CD4-positive, alpha-beta T cell (primary cell): ENCODE data around the gene AGGF1. TPM values are rescaled to one million over a fixed set of nuclear protein-coding genes. Genes with fewer than 3 reads are reported as not detected.
A peak's percentile ranks its signal among the peaks of the same experiment; 100 is the strongest.

Experiments used
- ATAC-seq: fragments of 200-7000 bp; cut with Tn5 transposase; one replicate; pipeline ENCODE4 v1.10.0; 2022; ENCODE audit warnings: mild to moderate bottlenecking; ENCODE audit not compliant: poor library complexity
- CTCF ChIA-PET: fragments of 350-600 bp; sonication (Branson Sonifier 250); formaldehyde crosslinking; loops from one replicate; lab custom pipeline; 2021; ENCODE audit warnings: antibody characterized with exemption, inconsistent platforms; lab: Charles Lee
- POLR2A ChIA-PET: fragments of 350-600 bp; sonication (Branson Sonifier 250); formaldehyde crosslinking; loops from one replicate; lab custom pipeline; 2021; ENCODE audit warnings: antibody characterized with exemption, inconsistent platforms; lab: Charles Lee
- DNase-seq, 14 experiments: peaks; one replicate each; pipeline ENCODE4 v3.0.0-alpha.2; 2013 to 2020; ENCODE audit warnings: mixed read lengths in 2 of 14
- H3K27ac ChIP-seq, 2 donors: one replicate each; pipeline versions ENCODE4 v1.5.1 to v1.7.0; 2013; ENCODE audit warnings: low read length in 2 of 2, low read depth in 1 of 2, mild to moderate bottlenecking in 1 of 2
- H3K27me3 ChIP-seq, 2 experiments: 1 replicate in 1 of 2; 2 replicates in 1 of 2; pipeline versions ENCODE4 v1.6.1 to v1.7.0; 2013; ENCODE audit warnings: low read length in 2 of 2, control low read depth in 1 of 2, mild to moderate bottlenecking in 1 of 2, moderate library complexity in 1 of 2; ENCODE audit not compliant: insufficient read depth in 2 of 2, control insufficient read depth in 1 of 2
- H3K36me3 ChIP-seq: one replicate; pipeline ENCODE4 v1.6.1; 2013; ENCODE audit warnings: low read length, control low read depth; ENCODE audit not compliant: insufficient read depth
- H3K4me1 ChIP-seq: one replicate; pipeline ENCODE4 v1.6.1; 2013; ENCODE audit warnings: low read length, control low read depth; ENCODE audit not compliant: insufficient read depth
- H3K4me3 ChIP-seq: one replicate; pipeline ENCODE4 v1.5.1; 2013; ENCODE audit warnings: mild to moderate bottlenecking, low read length, moderate library complexity
- H3K9me3 ChIP-seq, 2 experiments: 1 replicate in 1 of 2; 2 replicates in 1 of 2; pipeline versions ENCODE4 v1.6.1 to v1.7.0; 2013; ENCODE audit warnings: low read length in 2 of 2, mild to moderate bottlenecking in 2 of 2, control low read depth in 1 of 2, moderate library complexity in 1 of 2; ENCODE audit not compliant: control insufficient read depth in 1 of 2, insufficient read depth in 1 of 2
- H3K27ac Mint-ChIP-seq: one replicate; pipeline ENCODE4 v1.8.0; 2020; ENCODE audit warnings: mixed read lengths
- H3K27me3 Mint-ChIP-seq: one replicate; pipeline ENCODE4 v1.8.0; 2021; ENCODE audit warnings: mixed read lengths
- H3K36me3 Mint-ChIP-seq: one replicate; pipeline ENCODE4 v1.8.0; 2021; ENCODE audit warnings: low read depth, mixed read lengths
- H3K4me1 Mint-ChIP-seq: one replicate; pipeline ENCODE4 v1.8.0; 2021; ENCODE audit warnings: low read depth, mixed read lengths
- H3K4me3 Mint-ChIP-seq: one replicate; pipeline ENCODE4 v1.8.0; 2020; ENCODE audit warnings: mild to moderate bottlenecking, mixed read lengths
- H3K9me3 Mint-ChIP-seq: one replicate; pipeline ENCODE4 v1.8.0; 2020; ENCODE audit warnings: mixed read lengths
- CTCF ChIP-seq: fragments of 200-600 bp; IDR thresholded peaks from one replicate; pipeline ENCODE4 v1.8.0; 2022; ENCODE audit warnings: antibody characterized with exemption, mild to moderate bottlenecking
- intact Hi-C, 2 experiments: fragments of 100-400 bp; cut with DNase I in 1 of 2; cut with micrococcal nuclease in 1 of 2; formaldehyde crosslinking; loops; one replicate each; pipeline versions ENCODE4 v1.15.1 to v1.9.0; 2023 to 2025; cut with DNase I, micrococcal nuclease
- polyA plus RNA-seq, 2 donors: library from polyadenylated mRNA; unstranded; fragments of 120-200 nt; gene quantifications; one replicate each; pipeline ENCODE4 v1.2.1, GENCODE V29; 2013
- total RNA-seq, 174 experiments: library from RNA in 2 of 174; stranded (reverse) in 2 of 174; gene quantifications; one replicate each; pipeline ENCODE4 v1.2.3 and lab custom pipeline; 2021 to 2026

The AGGF1 gene
- total RNA-seq (10 to 100 TPM; 15.5 to 15.7 TPM), total RNA-seq (lab: John Stamatoyannopoulos, UW) (10.9 to 44.5 (median 31.2) reads per million in 172 experiments)
- 19.6 TPM for polyA plus RNA-seq (2013, experiment 1 of 2)
- 21.9 TPM for polyA plus RNA-seq (2013, experiment 2 of 2)

- no peak for TF ChIP-seq CTCF
- Histone ChIP-seq H3K27me3 (no peaks in the 10 kb centered on the region), H3K4me1 (peaks cover 19% of the 10 kb centered on the region), H3K9me3 (peaks cover 0 to 9% of the 10 kb centered on the region in 2 experiments), H3K27ac (peak within 1 kb of the TSS; percentile 70 to 82), H3K36me3 (peaks cover 10% of the 10 kb centered on the region), H3K4me3 (peak within 1 kb of the TSS; percentile 90)
- H3K27me3 Mint-ChIP-seq, result peaks cover 3% of the 10 kb centered on the region
- POLR2A ChIA-PET, result interaction anchor here (0.5 to 2.0 kb wide), 14 partner anchors 28 to 1694 kb away, joined by 3 to 19 read pairs (median 4); partner anchors contain the start of genes AP3B1, F2RL1, S100Z and WDR41
- peaks cover 37% of the 10 kb centered on the region for H3K36me3 Mint-ChIP-seq
- peaks cover 11% of the 10 kb centered on the region for H3K9me3 Mint-ChIP-seq
- peak within 1 kb of the TSS; percentile 89 for H3K27ac Mint-ChIP-seq
- H3K4me1 Mint-ChIP-seq, result peaks cover 52% of the 10 kb centered on the region
- H3K4me3 Mint-ChIP-seq, result peak within 1 kb of the TSS; percentile 85
- CTCF ChIA-PET, result interaction anchor here (0.7 kb wide), 1 partner anchor 462 kb away, joined by 3 read pairs; the partner anchor contains the start of gene WDR41
- DNase-seq (peak; percentile 81 to 95 (median 89)), ATAC-seq (peak; percentile 97)
- intact Hi-C loops, result loop anchor here (2.0 to 10.0 kb wide), 5 partner anchors 163 to 1954 kb away; partner anchors contain the start of genes ARSB (in 1 of the 2), HMGCR (in 1 of the 2), TBCA (in 1 of the 2) and WDR41 (in 1 of the 2)
These were observed at the start of gene AGGF1 for GRCh38 chr5:77030097-77031071. AGGF1 (plus strand) TSS chr5:77030404; CDS start chr5:77030767, 363 bp downstream.

- CTCF ChIA-PET, result no interaction called here
These were observed 49.6 kb upstream of the AGGF1 start for GRCh38 chr5:76980518-76981144.

More at GRCh38 chr5:76980518-76981144, 49.6 kb upstream of the AGGF1 start:
- Mint-ChIP-seq H3K36me3 (no peaks in the 10 kb centered on the region), H3K27ac (no peak overlapping the region), H3K9me3 (no peaks in the 10 kb centered on the region), H3K4me3 (no peak overlapping the region), H3K4me1 (no peaks in the 10 kb centered on the region), H3K27me3 (peaks cover 8% of the 10 kb centered on the region)
- POLR2A ChIA-PET, result no interaction called here
- Histone ChIP-seq H3K36me3 (no peaks in the 10 kb centered on the region), H3K27me3 (no peaks in the 10 kb centered on the region), H3K9me3 (no peaks in the 10 kb centered on the region), H3K4me1 (no peaks in the 10 kb centered on the region), H3K4me3 (no peak overlapping the region), H3K27ac (no peak overlapping the region)
- intact Hi-C loops, result no loop called here
- DNase-seq (no peak), ATAC-seq (no peak)
- no peak for TF ChIP-seq CTCF
